Endodermal cell (in vitro differentiated cells): ENCODE data around the gene OR52A1. TPM values are rescaled to one million over a fixed set of nuclear protein-coding genes. Genes with fewer than 3 reads are reported as not detected.

ENCODE experiments used
- DNase-seq: peaks from one replicate; pipeline ENCODE4 v3.0.0-alpha.2; 2017
- H3K27ac ChIP-seq: 2 replicates; pipeline ENCODE4 v1.5.1; 2013; ENCODE audit warnings: mild to moderate bottlenecking, low read depth, low read length, moderate library complexity
- H3K27me3 ChIP-seq: 2 replicates; pipeline ENCODE4 v1.6.1; 2013; ENCODE audit warnings: mild to moderate bottlenecking, low read length, moderate library complexity; ENCODE audit not compliant: insufficient read depth, control insufficient read depth, poor library complexity, severe bottlenecking
- H3K36me3 ChIP-seq: 2 replicates; pipeline ENCODE4 v1.7.0; 2013; ENCODE audit warnings: mild to moderate bottlenecking, low read length, moderate library complexity; ENCODE audit not compliant: control insufficient read depth, insufficient read depth
- H3K4me1 ChIP-seq: one replicate; pipeline ENCODE4 v1.7.0; 2013; ENCODE audit warnings: low read length; ENCODE audit not compliant: control insufficient read depth, insufficient read depth
- H3K4me3 ChIP-seq: 2 replicates; pipeline ENCODE4 v1.5.1; 2013; ENCODE audit warnings: mild to moderate bottlenecking, low read length, moderate library complexity
- H3K9ac ChIP-seq: 2 replicates; pipeline ENCODE4 v1.6.1; 2013; ENCODE audit warnings: mild to moderate bottlenecking, low read length, moderate library complexity; ENCODE audit not compliant: poor library complexity, severe bottlenecking; ENCODE audit errors: extremely low read depth
- H3K9me3 ChIP-seq: 2 replicates; pipeline ENCODE4 v1.6.1; 2013; ENCODE audit warnings: mild to moderate bottlenecking, low read length, moderate library complexity; ENCODE audit not compliant: control insufficient read depth
- H3K27ac Mint-ChIP-seq: 2 replicates; pipeline ENCODE4 v1.8.0; 2020; ENCODE audit warnings: mixed read lengths
- H3K27me3 Mint-ChIP-seq: 2 replicates; pipeline ENCODE4 v1.8.0; 2021; ENCODE audit warnings: mild to moderate bottlenecking, mixed read lengths; ENCODE audit not compliant: insufficient read depth
- H3K36me3 Mint-ChIP-seq: 2 replicates; pipeline ENCODE4 v1.8.0; 2020; ENCODE audit warnings: low read depth, mixed read lengths
- H3K4me1 Mint-ChIP-seq: 2 replicates; pipeline ENCODE4 v1.8.0; 2020; ENCODE audit warnings: mixed read lengths
- H3K4me3 Mint-ChIP-seq: 2 replicates; pipeline ENCODE4 v1.8.0; 2020; ENCODE audit warnings: mild to moderate bottlenecking, moderate library complexity, mixed read lengths
- H3K9me3 Mint-ChIP-seq: 2 replicates; pipeline ENCODE4 v1.8.0; 2020; ENCODE audit warnings: mild to moderate bottlenecking, mixed read lengths
- WGBS, 2 experiments: methylation state at CpG; one replicate each; pipeline versions ENCODE4 v1.1.5 to v1.1.7; 2013; ENCODE audit warnings: missing lambda C conversion rate in 2 of 2, mixed read lengths in 1 of 2; ENCODE audit not compliant: insufficient coverage in 1 of 2, insufficient read length in 1 of 2; 5-methylcytosine and 5-hydroxymethylcytosine counted together
- total RNA-seq, 2 donors: library from RNA; stranded (reverse); fragmentation: NEBNext Ultra II Directional in 1 of 2; extraction: Animal tissue kit (Norgen Biotek cat#: 25700) in 1 of 2; gene quantifications; 2 replicates in 1 of 2; 3 replicates in 1 of 2; pipeline ENCODE4 v1.2.1, GENCODE V29; 2021
- TF ChIP-seq, protein P1 (sequence below): fragments of 200-600 bp; sonication (generic); conservative IDR thresholded peaks from 2 replicates; pipeline ENCODE4 v1.5.0; 2021; ENCODE audit warnings: antibody characterized with exemption, mild to moderate bottlenecking

OR52A1 gene
- total RNA-seq, 2 donors from 2014 or later: 2.5 to 14.3 TPM

DNA sequence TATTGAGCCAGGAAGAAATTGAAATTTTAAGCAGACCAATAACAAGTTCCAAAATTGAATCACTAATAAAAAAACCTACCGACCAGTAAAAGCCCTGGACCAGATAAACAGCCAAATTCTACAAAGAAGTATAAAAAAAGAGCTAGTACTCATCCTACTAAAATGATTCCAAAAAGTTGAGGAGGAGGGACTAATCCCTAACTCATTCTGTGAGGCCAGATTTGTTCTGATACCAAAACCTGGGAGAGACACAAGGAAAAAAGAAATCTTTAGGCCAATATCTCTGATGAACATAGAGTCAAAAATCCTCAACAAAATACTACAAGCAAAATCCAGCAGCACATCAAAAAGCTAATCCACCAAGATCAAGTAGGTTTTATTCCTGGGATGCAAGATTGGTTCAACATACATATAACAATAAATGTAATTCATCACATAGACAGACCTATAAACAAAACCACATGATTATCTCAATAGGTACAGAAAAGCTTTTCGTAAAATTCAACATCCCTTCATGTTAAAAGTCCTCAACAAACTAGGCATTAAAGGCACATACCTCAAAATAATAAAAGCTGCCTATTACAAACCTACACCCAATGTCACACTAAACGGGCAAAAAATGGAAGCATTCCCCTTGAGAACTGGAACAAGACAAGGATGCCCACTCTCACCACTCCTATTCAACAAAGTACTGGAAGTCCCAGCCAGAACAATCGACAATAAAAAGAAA, 29.5 kb downstream of the OR52A1 start:
- Mint-ChIP-seq H3K27ac (peak overlapping the region; percentile 28), H3K36me3 (no peaks in the 10 kb centered on the region), H3K4me3 (no peak overlapping the region), H3K4me1 (peaks cover 29% of the 10 kb centered on the region), H3K9me3 (peaks cover 15% of the 10 kb centered on the region), H3K27me3 (no peaks in the 10 kb centered on the region)
- Histone ChIP-seq H3K27me3 (no peaks in the 10 kb centered on the region), H3K27ac (no peak overlapping the region), H3K9ac (no peak overlapping the region), H3K4me1 (peaks cover 6% of the 10 kb centered on the region), H3K9me3 (no peaks in the 10 kb centered on the region), H3K4me3 (no peak overlapping the region), H3K36me3 (no peaks in the 10 kb centered on the region)
- no peak for DNase-seq
- TF ChIP-seq, protein P1, sequence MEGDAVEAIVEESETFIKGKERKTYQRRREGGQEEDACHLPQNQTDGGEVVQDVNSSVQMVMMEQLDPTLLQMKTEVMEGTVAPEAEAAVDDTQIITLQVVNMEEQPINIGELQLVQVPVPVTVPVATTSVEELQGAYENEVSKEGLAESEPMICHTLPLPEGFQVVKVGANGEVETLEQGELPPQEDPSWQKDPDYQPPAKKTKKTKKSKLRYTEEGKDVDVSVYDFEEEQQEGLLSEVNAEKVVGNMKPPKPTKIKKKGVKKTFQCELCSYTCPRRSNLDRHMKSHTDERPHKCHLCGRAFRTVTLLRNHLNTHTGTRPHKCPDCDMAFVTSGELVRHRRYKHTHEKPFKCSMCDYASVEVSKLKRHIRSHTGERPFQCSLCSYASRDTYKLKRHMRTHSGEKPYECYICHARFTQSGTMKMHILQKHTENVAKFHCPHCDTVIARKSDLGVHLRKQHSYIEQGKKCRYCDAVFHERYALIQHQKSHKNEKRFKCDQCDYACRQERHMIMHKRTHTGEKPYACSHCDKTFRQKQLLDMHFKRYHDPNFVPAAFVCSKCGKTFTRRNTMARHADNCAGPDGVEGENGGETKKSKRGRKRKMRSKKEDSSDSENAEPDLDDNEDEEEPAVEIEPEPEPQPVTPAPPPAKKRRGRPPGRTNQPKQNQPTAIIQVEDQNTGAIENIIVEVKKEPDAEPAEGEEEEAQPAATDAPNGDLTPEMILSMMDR: no peak
- WGBS, 2 experiments: 67 to 81% methylated on average over 1 to 4 of the region's 4 CpGs

DNA sequence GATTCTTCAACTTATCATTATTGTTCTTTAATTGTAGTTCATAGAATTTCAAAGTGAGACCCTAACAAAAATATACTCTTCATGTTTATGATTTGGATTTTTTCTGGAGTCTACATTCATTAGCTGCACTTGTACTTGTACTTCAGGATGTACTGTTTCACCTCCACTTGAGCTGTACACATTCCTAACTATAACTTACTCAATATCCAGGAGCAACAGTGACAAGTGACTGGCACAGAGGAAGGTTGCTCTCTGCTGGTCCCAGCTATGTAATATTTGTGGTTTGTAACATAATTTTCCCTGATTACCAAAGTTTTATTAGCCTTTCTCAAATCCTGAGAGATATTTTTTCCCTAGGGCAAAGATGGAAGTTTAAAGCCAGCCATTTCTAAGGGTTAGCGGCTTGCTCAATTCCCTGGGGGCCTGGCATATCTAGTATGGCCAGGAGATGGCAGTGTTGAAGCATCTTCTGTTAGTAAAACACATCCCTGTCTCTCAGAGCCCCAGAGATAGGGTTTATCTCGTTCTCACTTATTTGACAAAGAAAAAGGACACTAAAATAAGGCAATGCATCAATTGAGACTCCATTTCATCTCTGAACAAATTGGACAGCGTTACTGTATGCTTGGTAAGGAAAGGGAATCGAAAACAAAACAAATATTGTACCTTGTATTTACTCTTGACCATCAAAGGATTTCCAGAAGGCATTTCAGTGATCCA, 30.6 kb downstream of the OR52A1 start:
- Histone ChIP-seq H3K9me3 (no peaks in the 10 kb centered on the region), H3K4me3 (no peak overlapping the region), H3K4me1 (peaks cover 6% of the 10 kb centered on the region), H3K27me3 (no peaks in the 10 kb centered on the region), H3K9ac (no peak overlapping the region), H3K36me3 (no peaks in the 10 kb centered on the region), H3K27ac (no peak overlapping the region)
- TF ChIP-seq, protein P1: peak; percentile 96
- Mint-ChIP-seq H3K27ac (peak overlapping the region; percentile 79), H3K4me3 (no peak overlapping the region), H3K36me3 (no peaks in the 10 kb centered on the region), H3K4me1 (peaks cover 34% of the 10 kb centered on the region), H3K9me3 (peaks cover 15% of the 10 kb centered on the region), H3K27me3 (no peaks in the 10 kb centered on the region)
- WGBS, 2 experiments: 12% methylated on average over 4 of the region's 4 CpGs; no CpG with 5 or more reads in 1 of the 2 experiments
- peak; percentile 93 for DNase-seq

DNA sequence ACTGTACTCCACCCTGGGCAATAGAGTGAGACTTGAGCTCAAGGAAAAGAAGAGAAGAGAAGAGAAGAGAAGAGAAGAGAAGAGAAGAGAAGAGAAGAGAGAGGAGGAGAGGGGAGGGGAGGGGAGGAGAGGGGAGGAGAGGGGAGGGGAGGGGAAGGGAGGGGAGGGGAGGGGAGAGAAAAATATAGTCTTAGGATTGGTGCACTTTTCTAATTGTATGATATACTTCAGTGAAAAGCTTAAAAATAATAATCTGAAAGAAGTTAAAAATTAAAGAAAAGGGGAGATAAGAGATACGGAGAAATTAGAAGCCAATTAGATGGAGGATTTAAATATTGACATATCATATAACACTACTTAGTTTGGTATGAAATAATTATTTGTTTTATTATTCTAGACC, 35.7 kb downstream of the OR52A1 start:
- Histone ChIP-seq H3K27me3 (no peaks in the 10 kb centered on the region), H3K27ac (no peak overlapping the region), H3K9ac (no peak overlapping the region), H3K4me3 (no peak overlapping the region), H3K36me3 (no peaks in the 10 kb centered on the region), H3K4me1 (peaks cover 6% of the 10 kb centered on the region), H3K9me3 (peaks cover 16% of the 10 kb centered on the region)
- DNase-seq: no peak
- peaks cover 24% of the 10 kb centered on the region for H3K4me1 Mint-ChIP-seq
- no peaks in the 10 kb centered on the region for H3K27me3 Mint-ChIP-seq
- H3K27ac Mint-ChIP-seq: no peak overlapping the region
- WGBS, 2 experiments: no CpG with 5 or more reads among the region's 1 CpG
- no peak overlapping the region for H3K4me3 Mint-ChIP-seq
- H3K36me3 Mint-ChIP-seq: peaks cover 9% of the 10 kb centered on the region
- TF ChIP-seq, protein P1: no peak
- peaks cover 15% of the 10 kb centered on the region for H3K9me3 Mint-ChIP-seq
